Kidney glomerular epithelial cell (primary cell): Measurements from ENCODE around the gene MSL3.
A peak's percentile ranks its signal among the peaks of the same experiment; 100 is the strongest.

ENCODE experiments used
- DNase-seq: peaks from one replicate; lab custom pipeline; 2025; lab: John Stamatoyannopoulos, UW

Gene MSL3

GRCh38 chrX:11759172-11759460 is 1.1 kb downstream of the MSL3 start:
- DNase-seq = no peak

GRCh38 chrX:11759461-11760311 is 1.6 kb downstream of the MSL3 start:
- DNase-seq = peak; percentile 73

- DNase-seq = no peak
Observed at GRCh38 chrX:11760958-11761357, 2.9 kb downstream of the MSL3 start.

- DNase-seq = no peak
Observed at GRCh38 chrX:11764602-11765067, 6.6 kb downstream of the MSL3 start.

- no peak for DNase-seq
Observed at GRCh38 chrX:11765449-11765848, 7.4 kb downstream of the MSL3 start.

GRCh38 chrX:11766487-11766886 is 8.4 kb downstream of the MSL3 start:
- DNase-seq = no peak

GRCh38 chrX:11768039-11768438 is 10.0 kb downstream of the MSL3 start:
- no peak for DNase-seq

GRCh38 chrX:11770320-11770719 is 12.3 kb downstream of the MSL3 start:
- peak; percentile 14 for DNase-seq

- DNase-seq = no peak
Observed at GRCh38 chrX:11778230-11778629, 20.2 kb downstream of the MSL3 start.

GRCh38 chrX:11781133-11781532 is 23.1 kb downstream of the MSL3 start:
- DNase-seq = no peak

GRCh38 chrX:11781734-11782370 is 23.8 kb downstream of the MSL3 start:
- no peak for DNase-seq

- DNase-seq = no peak
Observed at GRCh38 chrX:11784543-11784942, 26.5 kb downstream of the MSL3 start.

GRCh38 chrX:11786862-11787261 is 28.8 kb downstream of the MSL3 start:
- DNase-seq = no peak

- DNase-seq = peak; percentile 10
Observed at GRCh38 chrX:11787564-11787963, 29.5 kb downstream of the MSL3 start.

- DNase-seq = no peak
Observed at GRCh38 chrX:11789809-11790208, 31.8 kb downstream of the MSL3 start.

GRCh38 chrX:11791090-11791489 is 33.1 kb downstream of the MSL3 start:
- DNase-seq = no peak

GRCh38 chrX:11791537-11791936 is 33.5 kb downstream of the MSL3 start:
- no peak for DNase-seq

GRCh38 chrX:11792461-11793421 is 34.7 kb downstream of the MSL3 start:
- no peak for DNase-seq

GRCh38 chrX:11793734-11794133 is 35.7 kb downstream of the MSL3 start:
- DNase-seq = no peak

- DNase-seq = no peak
Observed at GRCh38 chrX:11813341-11813740, 55.3 kb downstream of the MSL3 start.
